Activated B cell treated with CpG ODN at 0.5 μM for 24 hours (primary cell): ENCODE data around the gene DGCR2. TPM values are rescaled to one million over a fixed set of nuclear protein-coding genes. Genes with fewer than 3 reads are reported as not detected.
"Not testable (repeated sequence)": the region's sequence is repeated elsewhere in the genome, so short reads cannot be mapped to it uniquely, and the experiment has no call there.

ENCODE experiments used
- ATAC-seq: fragments of 200-7000 bp; cut with Tn5 transposase; one replicate; pipeline ENCODE4 v1.10.0; 2021; ENCODE audit warnings: low read depth, mild to moderate bottlenecking, moderate library complexity
- CTCF ChIA-PET: fragments of 350-600 bp; sonication (Branson Sonifier 250); formaldehyde crosslinking; loops from one replicate; lab custom pipeline; 2021; ENCODE audit warnings: antibody characterized with exemption; lab: Charles Lee
- POLR2A ChIA-PET: fragments of 350-600 bp; sonication (Branson Sonifier 250); formaldehyde crosslinking; loops from one replicate; lab custom pipeline; 2021; ENCODE audit warnings: antibody characterized with exemption; lab: Charles Lee
- DNase-seq: peaks from one replicate; pipeline ENCODE4 v3.0.0; 2022
- H3K27ac Mint-ChIP-seq: one replicate; pipeline ENCODE4 v1.8.0; 2020; ENCODE audit warnings: mixed read lengths
- H3K27me3 Mint-ChIP-seq: one replicate; pipeline ENCODE4 v1.8.0; 2021; ENCODE audit warnings: mixed read lengths
- H3K36me3 Mint-ChIP-seq: one replicate; pipeline ENCODE4 v1.8.0; 2021; ENCODE audit warnings: low read depth, mixed read lengths
- H3K4me1 Mint-ChIP-seq: one replicate; pipeline ENCODE4 v1.8.0; 2021; ENCODE audit warnings: mixed read lengths
- H3K4me3 Mint-ChIP-seq: one replicate; pipeline ENCODE4 v1.8.0; 2020; ENCODE audit warnings: mild to moderate bottlenecking, mixed read lengths
- H3K9me3 Mint-ChIP-seq: one replicate; pipeline ENCODE4 v1.8.0; 2020; ENCODE audit warnings: mixed read lengths
- intact Hi-C: fragments of 100-400 bp; cut with micrococcal nuclease; formaldehyde crosslinking; loops from one replicate; pipeline ENCODE4 v1.15.1; 2024
- total RNA-seq: library from RNA; stranded (reverse); gene quantifications from 2 replicates; pipeline ENCODE4 v1.2.3, GENCODE V29; 2022
- TF ChIP-seq, protein P1 (sequence below): fragments of 200-600 bp; IDR thresholded peaks from one replicate; pipeline ENCODE4 v1.8.0; 2022; ENCODE audit warnings: antibody characterized with exemption, mild to moderate bottlenecking

Gene DGCR2
- total RNA-seq, 1 donor from 2014 or later = 33.2 TPM

- no peaks in the 10 kb centered on the region for H3K36me3 Mint-ChIP-seq
- TF ChIP-seq, protein P1, sequence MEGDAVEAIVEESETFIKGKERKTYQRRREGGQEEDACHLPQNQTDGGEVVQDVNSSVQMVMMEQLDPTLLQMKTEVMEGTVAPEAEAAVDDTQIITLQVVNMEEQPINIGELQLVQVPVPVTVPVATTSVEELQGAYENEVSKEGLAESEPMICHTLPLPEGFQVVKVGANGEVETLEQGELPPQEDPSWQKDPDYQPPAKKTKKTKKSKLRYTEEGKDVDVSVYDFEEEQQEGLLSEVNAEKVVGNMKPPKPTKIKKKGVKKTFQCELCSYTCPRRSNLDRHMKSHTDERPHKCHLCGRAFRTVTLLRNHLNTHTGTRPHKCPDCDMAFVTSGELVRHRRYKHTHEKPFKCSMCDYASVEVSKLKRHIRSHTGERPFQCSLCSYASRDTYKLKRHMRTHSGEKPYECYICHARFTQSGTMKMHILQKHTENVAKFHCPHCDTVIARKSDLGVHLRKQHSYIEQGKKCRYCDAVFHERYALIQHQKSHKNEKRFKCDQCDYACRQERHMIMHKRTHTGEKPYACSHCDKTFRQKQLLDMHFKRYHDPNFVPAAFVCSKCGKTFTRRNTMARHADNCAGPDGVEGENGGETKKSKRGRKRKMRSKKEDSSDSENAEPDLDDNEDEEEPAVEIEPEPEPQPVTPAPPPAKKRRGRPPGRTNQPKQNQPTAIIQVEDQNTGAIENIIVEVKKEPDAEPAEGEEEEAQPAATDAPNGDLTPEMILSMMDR = no peak
These were observed 106.0 kb downstream of the DGCR2 start for GRCh38 chr22:19016081-19016766.

DNA sequence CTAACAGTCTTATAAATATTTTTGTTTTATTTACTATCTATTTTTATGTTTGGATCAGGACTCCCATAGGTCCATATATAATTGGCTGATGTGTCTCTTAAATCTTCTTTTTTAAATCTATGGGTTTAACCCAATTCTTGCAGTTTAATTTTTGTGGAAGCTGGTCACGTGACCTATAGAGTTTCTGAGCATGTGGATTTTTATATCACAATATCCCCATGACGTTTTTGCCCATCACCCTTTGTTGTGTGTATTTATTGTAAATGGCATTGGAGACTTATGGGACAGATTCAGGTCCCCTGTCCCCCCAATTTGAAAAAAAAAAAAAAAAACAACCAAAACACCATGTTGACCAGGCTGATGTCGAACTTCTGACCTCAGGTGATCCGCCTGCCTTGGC, 107.3 kb downstream of the DGCR2 start:
- H3K27me3 Mint-ChIP-seq = peaks cover 21% of the 10 kb centered on the region
- DNase-seq = no peak
- no peak for ATAC-seq
- ChIA-PET POLR2A (no interaction called here), CTCF (no interaction called here)
- TF ChIP-seq, protein P1 = no peak
- no peak overlapping the region for H3K27ac Mint-ChIP-seq
- intact Hi-C loops = no loop called here
- H3K9me3 Mint-ChIP-seq = no peaks in the 10 kb centered on the region
- H3K36me3 Mint-ChIP-seq = no peaks in the 10 kb centered on the region
- H3K4me3 Mint-ChIP-seq = no peak overlapping the region
- no peaks in the 10 kb centered on the region for H3K4me1 Mint-ChIP-seq

More at GRCh38 chr22:19016081-19016766, 106.0 kb downstream of the DGCR2 start:
- H3K27ac Mint-ChIP-seq = no peak overlapping the region
- intact Hi-C loops = no loop called here
- DNase-seq (no peak), ATAC-seq (no peak)
- CTCF ChIA-PET = no interaction called here
- POLR2A ChIA-PET = no interaction called here
- H3K9me3 Mint-ChIP-seq = no peaks in the 10 kb centered on the region
- H3K4me3 Mint-ChIP-seq = no peak overlapping the region
- H3K27me3 Mint-ChIP-seq = peaks cover 22% of the 10 kb centered on the region
- H3K4me1 Mint-ChIP-seq = no peaks in the 10 kb centered on the region

DNA sequence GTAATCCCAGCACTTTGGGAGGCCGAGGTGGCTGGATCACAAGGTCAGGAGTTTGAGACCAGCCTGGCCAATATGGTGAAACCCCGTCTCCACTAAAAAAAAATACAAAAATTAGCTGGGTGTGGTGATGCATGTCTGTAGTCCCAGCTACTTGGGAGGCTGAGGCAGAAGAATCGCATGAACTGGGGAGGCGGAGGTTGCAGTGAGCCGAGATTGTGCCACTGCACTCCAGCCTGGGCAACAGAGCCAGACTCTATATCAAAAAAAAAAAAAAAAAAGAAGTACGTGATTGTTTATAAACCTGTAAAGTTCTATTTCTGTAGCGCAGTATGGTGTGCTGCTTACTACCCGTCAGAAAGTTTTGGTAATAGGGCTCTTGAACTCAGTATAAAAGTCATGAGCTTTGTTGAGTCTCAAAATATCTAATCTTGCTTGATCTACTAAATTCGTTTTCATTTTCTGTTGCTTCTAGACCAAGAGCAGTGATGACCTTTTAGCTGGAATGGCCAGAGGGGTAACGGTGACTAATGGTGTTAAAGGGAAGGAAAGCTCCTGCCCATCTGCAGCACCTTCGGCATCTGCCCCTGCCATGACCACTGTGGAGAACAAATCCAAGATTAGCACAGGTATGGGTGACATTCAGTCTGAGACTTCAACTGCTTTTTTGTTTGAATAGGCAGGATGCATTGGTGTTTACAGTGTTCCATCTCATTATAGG, 108.2 kb downstream of the DGCR2 start:
- H3K27ac Mint-ChIP-seq, H3K4me1 Mint-ChIP-seq, H3K4me3 Mint-ChIP-seq, ATAC-seq, H3K9me3 Mint-ChIP-seq, H3K36me3 Mint-ChIP-seq, POLR2A ChIA-PET, intact Hi-C loops, DNase-seq, CTCF ChIA-PET: not testable (repeated sequence)
- H3K27me3 Mint-ChIP-seq = peaks cover 18% of the 10 kb centered on the region

DNA sequence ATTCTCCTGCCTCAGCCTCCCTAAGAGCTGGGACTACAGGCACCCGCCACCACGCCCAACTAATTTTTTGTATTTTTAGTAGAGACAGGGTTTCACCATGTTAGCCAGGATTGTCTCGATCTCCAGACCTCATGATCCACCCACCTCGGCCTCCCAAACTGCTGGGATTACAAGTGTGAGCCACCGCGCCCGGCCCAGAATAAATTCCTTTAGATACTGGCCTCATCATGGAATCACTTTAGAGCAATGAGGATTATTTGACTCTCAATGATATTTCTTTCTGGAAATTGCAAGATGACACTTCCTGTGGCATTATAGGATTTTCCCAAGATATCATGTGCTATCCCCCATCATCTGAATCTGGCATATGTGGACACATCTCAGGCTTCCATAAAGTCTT, 108.8 kb downstream of the DGCR2 start:
- H3K9me3 Mint-ChIP-seq, CTCF ChIA-PET, DNase-seq, H3K4me3 Mint-ChIP-seq, H3K4me1 Mint-ChIP-seq, H3K36me3 Mint-ChIP-seq, H3K27ac Mint-ChIP-seq, intact Hi-C loops, ATAC-seq, POLR2A ChIA-PET: not testable (repeated sequence)
- peaks cover 22% of the 10 kb centered on the region for H3K27me3 Mint-ChIP-seq

DNA sequence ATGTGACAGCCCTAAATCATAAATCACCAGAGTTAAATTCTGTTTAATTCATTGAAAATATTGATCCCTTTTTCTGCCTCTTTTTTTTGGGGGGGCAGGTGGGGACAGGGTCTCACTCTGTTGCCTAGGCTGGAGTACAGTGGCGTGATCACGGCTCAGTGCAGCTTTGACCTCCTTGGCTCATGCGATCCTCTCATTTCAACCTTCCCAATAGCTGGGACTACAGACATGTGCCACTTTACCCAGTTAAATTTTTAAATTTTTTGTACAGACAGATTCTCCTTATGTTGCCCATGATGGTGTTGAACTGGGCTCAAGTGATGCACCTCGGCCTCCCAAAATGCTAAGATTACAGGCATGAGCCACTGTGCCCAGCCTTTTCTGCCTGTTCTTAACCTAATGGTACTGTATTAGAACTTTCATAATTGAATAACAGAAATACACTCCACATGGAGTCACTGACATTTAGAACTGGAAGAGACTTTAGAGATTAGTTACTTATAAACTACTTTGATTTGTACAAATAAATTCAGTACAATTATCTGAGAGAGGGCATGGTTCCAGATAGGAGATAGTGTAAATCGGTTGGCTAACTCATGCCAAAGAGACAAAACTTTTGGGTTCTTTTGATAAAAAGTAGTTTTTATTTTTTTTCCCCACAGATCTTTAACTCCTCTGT, 109.8 kb downstream of the DGCR2 start:
- ChIA-PET CTCF (no interaction called here), POLR2A (no interaction called here)
- H3K27ac Mint-ChIP-seq = no peak overlapping the region
- H3K4me1 Mint-ChIP-seq = no peaks in the 10 kb centered on the region
- H3K4me3 Mint-ChIP-seq = no peak overlapping the region
- peaks cover 17% of the 10 kb centered on the region for H3K27me3 Mint-ChIP-seq
- intact Hi-C loops = no loop called here
- H3K36me3 Mint-ChIP-seq = no peaks in the 10 kb centered on the region
- ATAC-seq (no peak), DNase-seq (no peak)
- TF ChIP-seq, protein P1 = no peak
- H3K9me3 Mint-ChIP-seq = no peaks in the 10 kb centered on the region

DNA sequence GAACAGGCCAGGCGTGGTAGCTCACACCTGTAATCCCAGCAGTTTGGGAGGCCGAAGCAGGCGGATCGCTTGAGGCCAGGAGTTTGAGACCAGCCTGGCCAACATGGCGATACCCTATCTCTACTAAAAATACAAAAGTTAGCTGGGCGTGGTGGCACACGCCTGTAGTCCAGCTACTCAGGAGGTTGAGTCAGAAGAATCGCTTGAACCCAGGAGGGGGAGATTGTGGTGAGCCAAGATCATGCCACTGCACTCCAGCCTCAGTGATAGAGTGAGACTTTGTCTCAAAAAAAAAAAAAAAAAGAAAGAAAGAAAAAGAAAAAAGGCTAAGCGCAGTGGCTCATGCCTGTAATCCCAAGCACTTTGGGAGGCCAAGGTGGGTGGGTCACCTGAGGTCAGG, 110.6 kb downstream of the DGCR2 start:
- POLR2A ChIA-PET = not testable (repeated sequence)

More for the DNA sequence above, 110.6 kb downstream of the DGCR2 start:
- H3K4me1 Mint-ChIP-seq, H3K4me3 Mint-ChIP-seq, intact Hi-C loops, H3K9me3 Mint-ChIP-seq, ATAC-seq, DNase-seq, CTCF ChIA-PET, H3K36me3 Mint-ChIP-seq, H3K27ac Mint-ChIP-seq: not testable (repeated sequence)
- H3K27me3 Mint-ChIP-seq = peaks cover 19% of the 10 kb centered on the region
